HEK293T (cell line): Measurements from ENCODE around the gene FDPS.

ENCODE experiments used
- BHLHE40 ChIP-seq: fragments of 450-650 bp; IDR thresholded peaks from 2 replicates; pipeline ENCODE4 v1.6.1; 2016; ENCODE audit warnings: mild to moderate bottlenecking, moderate library complexity, borderline replicate concordance
- FOXA1 ChIP-seq: fragments of 450-650 bp; IDR thresholded peaks from 2 replicates; pipeline ENCODE4 v1.6.1; 2016; ENCODE audit warnings: mild to moderate bottlenecking
- FOXK2 ChIP-seq: fragments of 450-650 bp; IDR thresholded peaks from 2 replicates; pipeline ENCODE4 v1.6.1; 2016; ENCODE audit warnings: mild to moderate bottlenecking
- HDGF ChIP-seq: fragments of 450-650 bp; IDR thresholded peaks from 2 replicates; pipeline ENCODE4 v1.6.1; 2017; ENCODE audit warnings: antibody characterized with exemption, borderline replicate concordance
- NFRKB ChIP-seq: fragments of 450-650 bp; IDR thresholded peaks from 2 replicates; pipeline ENCODE4 v1.6.1; 2016; ENCODE audit warnings: mild to moderate bottlenecking, moderate library complexity
- PKNOX1 ChIP-seq: fragments of 450-650 bp; IDR thresholded peaks from 2 replicates; pipeline ENCODE4 v1.6.1; 2016
- SP1 ChIP-seq: fragments of 450-650 bp; IDR thresholded peaks from 2 replicates; pipeline ENCODE4 v1.6.1; 2017
- ZNF384 ChIP-seq: fragments of 450-650 bp; IDR thresholded peaks from 2 replicates; pipeline ENCODE4 v1.6.1; 2016

- TF ChIP-seq FOXK2 (no peak), ZNF384 (no peak), NFRKB (no peak), HDGF (no peak), SP1 (no peak), PKNOX1 (no peak), BHLHE40 (no peak), FOXA1 (no peak)
These were observed 856 bp downstream of the FDPS start for GRCh38 chr1:155309423-155310021.
